Stimulated activated CD4-positive, alpha-beta T cell treated with anti-CD3 and anti-CD28 coated beads, Interleukin-12 subunit alpha, Interleukin-12 subunit beta, amount 100 ng/mL, for 24 hours (primary cell): ENCODE results near the gene MRPL40.
A peak's percentile ranks its signal among the peaks of the same experiment; 100 is the strongest.
"Not testable (repeated sequence)": the region's sequence is repeated elsewhere in the genome, so short reads cannot be mapped to it uniquely, and the experiment has no call there.

Experiments
- DNase-seq, 2 experiments: peaks; one replicate each; pipeline ENCODE4 v3.0.0-alpha.2; 2020; ENCODE audit warnings: low read depth in 2 of 2

MRPL40 gene

GRCh38 chr22:19406846-19407245 lies 25.5 kb upstream of the MRPL40 start:
- no peak for DNase-seq

DNA sequence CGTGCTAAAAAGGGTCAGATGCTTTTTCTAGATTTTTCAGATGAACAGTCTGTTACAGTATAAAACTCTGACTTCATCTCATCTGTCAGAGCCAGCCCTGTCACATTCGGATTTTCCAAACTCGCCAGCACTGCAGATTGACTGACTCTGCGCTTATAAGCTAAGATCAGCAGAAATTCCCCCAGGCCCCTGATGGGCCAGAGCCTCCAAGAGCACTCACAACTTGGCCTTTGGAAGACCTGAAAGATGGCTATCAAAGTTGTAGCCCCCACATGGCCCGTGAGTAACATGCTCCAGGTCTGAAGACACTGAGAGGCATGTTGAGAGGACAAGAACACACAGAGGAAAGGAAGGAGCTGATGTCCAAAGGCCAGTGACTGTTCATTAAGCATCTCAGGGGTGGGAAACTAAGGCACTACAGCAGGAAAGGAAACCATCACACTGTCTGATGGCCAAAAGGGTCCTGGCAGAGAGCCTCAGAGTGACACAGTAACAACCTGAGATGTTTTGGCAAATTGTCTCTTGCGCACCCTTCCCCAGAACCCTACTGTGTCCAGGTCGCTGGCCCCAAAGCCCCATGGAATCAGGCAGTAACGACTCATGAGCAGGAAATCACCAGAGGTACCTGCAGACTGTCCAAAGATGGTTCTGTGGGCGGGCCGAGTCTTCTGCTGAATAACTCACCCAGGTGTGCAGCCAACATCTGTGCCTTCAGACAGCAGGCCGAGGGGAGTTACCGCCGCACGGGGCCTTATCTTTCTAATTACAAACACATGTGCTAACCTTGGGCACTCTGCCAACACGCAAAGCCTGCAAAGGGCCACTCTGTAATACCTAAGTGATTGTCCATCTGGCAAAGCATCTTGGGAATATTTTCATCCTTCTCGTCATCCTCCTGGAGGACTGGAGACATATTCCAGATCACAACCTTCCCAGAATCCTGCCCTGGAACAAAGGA lies 24.4 kb upstream of the MRPL40 start:
- DNase-seq = no peak

- DNase-seq = no peak
Observed at GRCh38 chr22:19410941-19411689, 21.2 kb upstream of the MRPL40 start.

GRCh38 chr22:19411690-19412045 lies 20.7 kb upstream of the MRPL40 start:
- DNase-seq = no peak

GRCh38 chr22:19412478-19412877 lies 19.9 kb upstream of the MRPL40 start:
- no peak for DNase-seq

- DNase-seq = no peak
Observed at GRCh38 chr22:19412923-19413322, 19.4 kb upstream of the MRPL40 start.

DNA sequence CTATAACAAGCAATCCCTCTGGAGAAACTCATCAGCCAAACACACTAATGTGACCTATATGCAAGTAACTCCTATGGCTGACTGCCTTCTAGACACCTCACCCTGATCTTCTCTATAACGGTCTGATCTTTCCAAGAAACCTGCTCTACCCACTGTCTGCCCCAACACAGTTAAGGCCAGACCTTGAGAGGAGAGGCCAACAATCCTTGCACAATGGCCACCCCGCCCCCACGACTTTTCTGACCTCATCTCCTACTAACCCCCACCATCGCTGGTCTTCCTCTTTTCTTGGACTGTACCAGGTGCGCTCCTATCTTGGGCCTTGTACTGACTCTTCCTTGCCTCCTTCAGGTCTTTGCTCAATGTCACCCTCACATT lies 13.3 kb upstream of the MRPL40 start:
- no peak for DNase-seq

DNA sequence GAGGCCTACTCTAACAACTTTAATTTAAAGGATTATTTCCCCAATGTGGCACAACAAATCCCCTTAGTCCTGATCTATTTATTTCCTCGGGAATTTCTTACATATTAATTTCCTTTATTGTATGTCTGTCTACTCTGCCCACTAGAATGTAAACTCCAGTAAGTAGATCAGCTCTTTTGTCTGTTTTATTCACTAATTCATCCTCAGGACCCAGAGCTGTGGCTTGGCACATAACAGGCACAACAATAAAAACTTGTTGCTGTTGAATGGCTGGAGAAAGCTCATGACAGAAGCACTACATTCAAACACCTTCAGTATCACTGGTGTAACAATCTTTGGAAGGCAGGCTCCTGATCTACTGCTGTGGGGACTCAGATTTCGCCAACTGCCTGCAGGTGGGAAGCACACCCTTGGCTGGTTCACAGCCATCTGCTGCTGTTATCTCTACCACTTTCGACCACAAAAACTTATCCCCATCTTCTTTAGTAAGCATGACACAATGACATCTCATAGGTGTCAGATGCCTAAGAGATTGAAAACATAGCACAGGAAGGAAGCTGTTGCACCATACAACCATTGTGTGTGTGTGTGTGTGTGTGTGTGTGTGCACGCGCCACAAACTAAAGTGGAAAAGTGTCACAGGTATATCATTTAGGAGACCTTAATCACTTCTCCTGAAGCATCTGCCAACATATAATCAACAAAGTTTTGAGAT lies 12.7 kb upstream of the MRPL40 start:
- DNase-seq = peak; percentile 24 to 27

- DNase-seq = no peak
Observed at GRCh38 chr22:19420321-19420720, 12.0 kb upstream of the MRPL40 start.

- no peak for DNase-seq
Observed at GRCh38 chr22:19422440-19423301, 9.7 kb upstream of the MRPL40 start.

DNA sequence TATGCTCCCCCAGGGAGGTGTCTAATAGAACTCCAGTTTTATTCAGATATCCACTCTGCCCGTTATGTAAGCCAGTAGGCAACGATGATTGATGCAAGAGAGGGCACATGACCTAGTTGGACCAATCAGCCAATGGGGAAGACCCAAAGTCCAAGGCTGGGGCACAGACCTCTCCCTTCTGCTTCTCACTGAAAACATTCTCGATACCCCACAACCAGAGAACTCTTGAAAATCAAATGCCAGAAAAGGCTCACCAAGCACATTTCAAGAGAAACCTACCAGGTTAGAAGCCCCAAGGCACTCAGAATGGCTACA lies 8.2 kb upstream of the MRPL40 start:
- no peak for DNase-seq

DNA sequence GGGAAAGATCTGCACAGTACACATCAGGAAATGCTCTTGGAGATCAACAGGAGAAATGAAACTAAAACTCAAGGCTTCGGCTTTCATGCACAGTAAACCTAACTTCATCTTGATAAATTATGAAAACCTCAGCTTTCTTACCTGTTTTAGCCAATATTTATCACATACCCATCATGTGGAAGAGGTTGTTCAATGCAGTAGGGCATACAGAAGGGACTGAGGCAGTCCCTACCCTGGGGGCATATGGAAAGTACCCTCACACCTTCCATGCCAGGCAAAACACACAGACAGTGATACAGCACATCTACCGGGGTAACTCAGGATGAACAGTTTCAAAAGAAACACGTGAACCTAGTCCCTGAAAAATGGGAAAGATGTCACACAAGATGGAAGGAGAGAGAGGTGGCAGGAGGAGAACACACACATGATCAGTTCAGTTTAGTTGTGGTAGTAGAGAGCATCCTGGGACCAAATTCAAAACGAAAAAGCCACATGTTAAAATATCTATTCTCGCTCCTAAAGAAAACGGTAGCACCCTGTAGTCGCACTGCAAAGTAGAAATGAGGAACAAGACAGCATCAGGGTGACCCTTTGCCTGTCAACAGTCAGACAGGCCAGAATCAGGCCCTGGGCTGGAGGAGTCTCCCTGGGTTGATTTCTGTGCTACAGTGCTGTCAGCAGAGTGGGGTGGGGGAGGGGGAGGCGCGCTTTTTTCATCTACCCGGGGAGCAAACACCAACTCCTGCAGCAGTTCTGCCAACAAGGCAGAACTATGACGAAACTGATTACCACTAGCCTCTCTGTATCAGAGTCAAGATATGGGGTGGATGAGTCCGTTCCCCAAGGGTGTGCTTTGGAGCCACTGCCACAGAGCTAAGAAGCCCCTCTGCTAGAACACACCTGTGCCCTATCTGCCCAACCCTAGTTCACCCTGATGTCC lies 2.1 kb upstream of the MRPL40 start:
- no peak for DNase-seq

GRCh38 chr22:19430890-19431541 lies 1.3 kb upstream of the MRPL40 start:
- no peak for DNase-seq

DNA sequence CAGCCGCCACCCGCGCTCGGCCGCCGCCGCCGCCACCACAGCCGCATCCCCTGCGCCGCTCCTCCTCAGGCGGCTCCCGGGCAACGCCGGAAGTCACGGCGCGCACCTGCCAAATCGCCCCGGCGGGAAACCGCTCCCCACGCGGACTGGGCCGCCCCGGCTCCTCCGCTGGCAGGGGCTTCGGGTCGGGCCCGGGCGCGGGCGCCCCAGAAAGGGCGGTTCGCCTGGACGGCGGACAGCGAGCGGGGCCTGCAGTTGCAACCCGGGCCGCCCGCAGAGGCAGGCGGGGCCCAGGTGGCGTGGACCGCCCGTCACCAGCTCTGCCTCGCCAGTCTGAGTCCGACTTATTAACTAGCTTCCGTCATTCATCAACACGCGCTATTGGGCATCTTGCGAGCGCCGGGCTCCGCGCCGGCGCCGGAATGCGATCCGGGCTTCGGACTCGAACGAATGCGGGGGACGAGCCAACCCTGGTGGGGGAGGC lies 654 bp upstream of the MRPL40 start, which contains the start of gene HIRA:
Gene HIRA (minus strand): TSS at position 85 of the 484 bp plus-strand sequence. CDS start 257 bp downstream, outside the sequence.
- DNase-seq = peak; percentile 81 to 82

DNA sequence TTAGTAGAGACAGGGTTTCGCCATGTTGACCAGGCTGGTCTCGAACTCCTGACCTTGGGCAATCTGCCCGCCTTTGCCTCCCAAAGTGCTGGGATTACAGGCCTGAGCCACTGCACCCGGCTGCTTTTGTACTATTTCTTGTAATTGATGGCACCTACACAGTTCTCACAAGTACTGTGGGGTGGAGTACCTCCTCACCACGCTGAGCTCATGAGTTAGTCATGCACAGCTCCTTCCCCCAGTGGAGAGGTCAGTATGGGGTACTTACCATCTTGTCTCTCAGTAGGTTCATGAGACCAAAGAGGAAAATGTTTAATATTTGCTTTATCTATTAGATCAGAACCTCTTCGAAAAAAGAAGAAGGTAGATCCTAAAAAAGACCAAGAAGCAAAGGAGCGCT lies 2.1 kb downstream of the MRPL40 start:
- no peak for DNase-seq

GRCh38 chr22:19434829-19435580 lies 2.7 kb downstream of the MRPL40 start:
- DNase-seq = no peak

GRCh38 chr22:19436444-19437161 lies 4.3 kb downstream of the MRPL40 start:
- DNase-seq = not testable (repeated sequence)

- no peak for DNase-seq
Observed at GRCh38 chr22:19438298-19438697, 6.0 kb downstream of the MRPL40 start.
